ENCODE measurements around the gene EVC2.
"Not testable (repeated sequence)": the region's sequence is repeated elsewhere in the genome, so short reads cannot be mapped to it uniquely, and the experiment has no call there.

The EVC2 gene

DNA sequence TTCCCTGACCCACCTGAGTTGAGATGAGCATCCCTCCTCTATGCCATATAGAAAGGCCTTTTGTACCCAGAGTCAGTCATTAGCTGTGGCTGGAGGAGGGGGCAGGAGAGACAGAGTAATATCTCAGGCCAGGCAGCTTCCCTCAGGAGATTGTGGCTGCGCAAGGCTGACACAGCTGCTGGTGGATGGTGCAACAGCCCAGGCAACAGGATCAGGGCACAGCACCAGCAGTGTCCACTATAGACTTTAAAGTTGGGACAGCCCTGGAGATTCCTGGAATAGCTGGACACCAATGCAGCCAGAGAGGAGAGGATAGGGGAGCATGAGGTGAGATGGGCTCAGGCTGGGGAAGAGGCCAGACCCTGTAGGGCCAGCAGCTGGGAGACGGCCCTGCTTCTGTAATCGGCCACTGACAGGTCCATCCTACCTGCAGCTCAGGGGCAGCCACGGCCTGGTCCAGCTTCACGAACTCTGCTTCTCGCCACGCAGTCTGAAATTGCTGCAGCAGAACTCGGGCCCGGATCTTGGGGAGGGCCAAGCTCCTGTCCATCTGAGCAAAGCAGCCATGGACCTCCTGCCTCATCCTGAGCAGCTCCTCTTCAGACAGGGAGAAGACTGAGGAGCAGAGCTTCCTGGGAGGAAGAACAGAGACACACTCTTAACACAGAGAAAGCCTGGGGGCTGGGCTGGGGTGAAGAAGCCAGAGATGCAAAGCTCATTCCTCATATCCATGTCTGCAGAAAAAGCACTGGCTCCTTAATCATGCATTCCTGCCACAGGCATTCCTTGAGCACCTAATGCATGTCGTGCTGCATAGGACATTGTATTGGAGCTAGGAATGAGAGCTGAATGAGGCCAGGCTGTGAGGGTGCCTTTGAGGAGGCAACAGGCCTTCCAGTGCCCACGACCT lies 90.1 kb downstream of the EVC2 start:
- no peak for DNase-seq

GRCh38 chr4:5616331-5616950 lies 91.9 kb downstream of the EVC2 start:
- DNase-seq: no peak

- no peak for DNase-seq
Observed at GRCh38 chr4:5615496-5616075, 92.8 kb downstream of the EVC2 start.

DNA sequence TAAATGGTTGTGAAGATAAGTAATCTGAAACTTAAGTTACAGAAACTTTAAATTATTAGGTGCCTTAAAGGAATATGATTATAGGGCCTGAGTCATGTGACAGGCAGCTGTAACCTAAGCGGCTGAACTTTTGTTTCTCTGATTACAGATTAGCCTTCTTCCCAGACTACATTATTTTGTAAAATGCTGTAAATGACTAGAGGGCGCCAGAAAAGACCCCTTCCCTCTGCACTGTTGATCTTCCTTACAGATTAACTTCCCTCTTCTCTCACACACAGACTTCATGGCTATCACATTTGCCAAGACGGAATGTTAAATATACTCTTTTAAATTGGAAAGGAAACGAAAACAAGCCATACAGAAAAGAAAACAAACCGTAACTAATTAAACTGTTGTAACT lies 96.6 kb downstream of the EVC2 start:
- DNase-seq: no peak

DNA sequence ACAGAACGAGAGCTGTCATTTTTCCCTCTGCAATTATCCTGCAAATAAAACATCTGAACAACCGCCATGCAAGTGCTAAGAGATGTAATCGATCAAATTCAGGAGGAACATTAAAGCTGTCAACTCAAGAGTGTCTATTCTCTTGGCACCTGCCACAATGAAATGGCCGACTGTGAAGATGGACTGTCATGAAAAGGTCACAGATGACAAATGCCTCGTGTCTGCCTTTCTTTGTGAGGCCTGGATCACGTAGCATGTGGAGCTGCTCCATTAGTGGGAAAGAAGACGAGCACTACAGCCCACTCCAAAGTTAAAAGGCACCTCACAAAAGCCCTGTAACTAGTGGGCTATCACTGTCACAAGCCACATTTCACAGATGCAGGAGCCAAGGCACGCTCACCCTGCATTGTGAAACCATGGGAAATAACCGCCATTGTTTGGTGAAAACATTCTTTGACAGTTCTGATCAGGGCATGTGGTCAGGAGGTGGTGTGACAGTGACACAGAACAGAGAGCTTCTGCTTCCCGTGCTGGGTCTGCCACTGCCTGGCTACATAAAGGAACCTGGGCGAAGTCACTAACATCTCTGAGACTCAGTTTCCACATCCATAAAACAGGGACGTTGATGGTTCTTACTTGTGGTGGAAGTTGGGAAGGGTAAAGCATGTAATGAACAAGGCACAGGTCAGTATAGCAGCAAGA lies 98.9 kb downstream of the EVC2 start:
- no peak for DNase-seq

DNA sequence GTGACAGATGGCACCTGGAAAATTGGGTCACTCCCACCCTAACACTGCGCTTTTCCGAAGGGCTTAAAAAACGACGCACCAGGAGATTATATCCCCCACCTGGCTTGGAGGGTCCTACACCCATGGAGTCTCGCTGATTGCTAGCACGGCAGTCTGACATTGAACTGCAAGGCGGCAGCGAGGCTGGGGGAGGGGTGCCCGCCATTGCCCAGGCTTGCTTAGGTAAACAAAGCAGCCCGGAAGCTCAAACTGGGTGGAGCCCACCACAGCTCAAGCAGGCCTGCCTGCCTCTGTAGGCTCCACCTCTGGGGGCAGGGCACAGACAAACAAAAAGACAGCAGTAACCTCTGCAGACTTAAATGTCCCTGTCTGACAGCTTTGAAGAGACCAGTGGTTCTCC lies 114.5 kb downstream of the EVC2 start:
- DNase-seq: not testable (repeated sequence)

DNA sequence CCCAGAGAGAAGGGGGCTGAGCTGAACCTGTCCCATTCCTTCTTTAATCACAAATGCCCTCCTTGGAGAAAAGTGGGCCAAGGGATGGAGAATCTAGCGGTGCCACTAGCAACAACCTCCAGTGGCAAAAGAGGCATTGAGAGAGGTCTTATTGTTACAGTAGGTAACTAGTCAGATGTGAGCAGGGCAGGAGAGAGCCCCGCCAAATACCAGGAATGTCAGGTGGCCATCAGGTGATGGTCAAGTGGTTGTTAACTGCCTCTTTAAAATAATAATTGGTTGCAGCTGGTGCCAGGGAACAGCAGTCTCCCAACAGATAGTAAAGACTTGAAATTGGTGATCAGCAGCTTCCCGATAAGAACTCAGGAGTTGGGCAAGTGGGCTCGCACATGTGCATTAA lies 116.1 kb downstream of the EVC2 start:
- DNase-seq: no peak

DNA sequence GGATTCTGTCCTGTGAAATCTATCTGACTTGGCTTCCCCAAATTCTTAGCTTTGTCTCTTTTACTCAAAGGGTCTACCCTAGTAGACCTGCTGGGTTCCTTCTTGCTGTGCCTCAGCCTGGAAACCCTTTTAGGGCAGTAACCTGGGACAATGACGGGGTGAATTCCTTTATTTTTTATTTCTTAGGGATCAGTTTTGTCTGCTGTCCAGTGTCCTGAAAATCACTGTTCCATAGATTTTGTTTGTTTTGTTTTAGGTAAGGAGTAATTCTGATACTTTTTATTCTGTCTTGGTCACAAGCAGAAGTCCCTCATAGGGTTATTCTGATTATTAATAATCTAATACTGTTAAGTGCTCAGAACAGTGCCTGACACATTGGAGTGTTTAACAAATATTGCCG lies 118.9 kb downstream of the EVC2 start:
- no peak for DNase-seq

DNA sequence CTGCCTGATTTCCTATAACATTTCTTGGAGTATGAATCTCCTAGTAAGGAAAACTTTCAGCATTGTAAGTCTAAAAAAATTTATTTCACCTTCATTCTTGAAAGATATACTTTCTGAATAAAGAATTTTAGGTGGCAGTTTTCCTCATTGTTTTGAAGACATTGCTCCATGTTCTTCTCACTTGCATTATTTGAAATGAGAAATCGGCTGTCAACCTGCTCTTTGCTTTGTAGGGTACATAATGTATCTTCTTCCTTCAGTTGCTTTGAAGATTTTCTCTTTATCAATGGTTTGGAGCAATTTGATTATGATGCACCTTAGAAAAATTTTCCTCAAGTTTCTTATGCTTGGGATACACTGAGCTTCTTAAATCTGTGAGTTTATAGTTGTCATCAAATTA lies 120.3 kb downstream of the EVC2 start:
- DNase-seq: no peak

DNA sequence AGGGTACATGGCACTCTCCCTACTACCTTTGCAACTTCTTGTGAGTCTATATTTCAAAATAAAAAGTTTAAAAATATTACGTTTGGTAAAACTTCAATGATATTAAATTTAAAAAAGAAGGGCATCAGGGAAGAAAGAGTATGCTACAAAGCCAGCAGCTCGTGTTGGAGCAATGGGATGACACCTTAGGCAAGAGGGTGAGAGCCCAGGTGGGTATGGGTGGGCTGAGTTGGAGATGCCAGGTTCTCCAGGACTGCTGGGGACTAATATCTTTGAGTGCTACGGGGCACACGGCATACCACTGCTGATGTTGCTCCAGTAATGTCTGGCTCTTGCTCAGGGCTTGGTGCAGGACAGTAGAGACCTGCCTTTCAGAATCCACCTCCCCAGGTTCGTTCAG lies 132.4 kb downstream of the EVC2 start:
- DNase-seq: no peak

DNA sequence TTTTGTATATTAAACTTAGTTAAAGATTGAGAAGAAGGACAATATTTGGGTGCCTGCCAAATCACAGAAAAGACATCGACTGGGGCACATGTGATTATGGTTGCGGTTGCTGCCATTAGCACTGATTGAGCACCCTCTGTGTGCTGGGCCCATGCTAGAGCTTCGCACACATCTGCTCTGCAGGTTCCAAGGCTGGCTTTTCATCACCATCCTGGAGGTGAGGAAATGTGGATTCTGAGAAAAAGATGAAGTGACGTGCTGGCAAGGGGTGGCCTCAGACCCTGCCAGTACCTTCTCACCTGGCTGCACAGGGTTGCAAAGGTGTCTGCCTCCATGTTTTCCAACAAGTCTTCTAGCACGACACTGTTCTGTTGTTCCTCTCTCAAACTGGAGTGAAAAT lies 134.0 kb downstream of the EVC2 start:
- DNase-seq: no peak

DNA sequence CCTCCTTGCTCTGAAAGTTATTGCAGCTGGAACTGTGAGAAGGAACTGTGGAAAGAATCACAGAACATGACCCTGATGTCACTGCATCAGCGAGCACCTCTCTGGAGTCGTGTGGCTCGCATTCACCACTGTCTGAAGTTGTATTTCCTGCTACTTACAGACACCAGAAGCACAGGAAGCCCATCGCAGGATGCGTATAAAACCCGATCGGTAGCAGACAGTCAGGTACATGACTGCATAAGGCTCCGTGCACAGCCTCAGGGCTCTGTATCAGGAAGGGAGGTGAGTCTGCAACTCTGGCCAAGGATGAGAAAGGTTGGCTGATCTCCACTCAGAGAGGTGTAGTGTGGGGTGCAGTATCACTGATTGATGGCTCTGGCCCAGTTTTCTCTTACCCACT lies 134.4 kb downstream of the EVC2 start:
- no peak for DNase-seq

DNA sequence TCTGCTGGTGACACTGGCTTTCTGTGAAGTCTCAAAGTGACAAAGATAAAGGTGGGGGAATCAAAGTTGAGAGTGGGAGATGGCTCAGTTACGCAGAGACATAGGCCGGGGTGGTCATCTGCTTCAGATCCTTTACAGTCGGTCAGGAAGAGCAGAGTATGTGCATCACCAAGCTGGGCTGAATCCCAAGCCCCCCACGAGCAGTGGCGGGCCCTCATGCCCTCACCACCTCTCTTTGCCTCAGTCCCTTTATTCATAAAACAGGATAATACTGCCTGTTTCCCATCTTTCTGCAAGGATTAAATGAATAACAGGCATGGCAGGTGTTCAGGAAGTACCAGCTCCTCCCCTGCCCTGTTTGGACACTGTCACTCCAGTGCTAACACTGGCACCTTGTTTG lies 135.6 kb downstream of the EVC2 start:
- DNase-seq: no peak

DNA sequence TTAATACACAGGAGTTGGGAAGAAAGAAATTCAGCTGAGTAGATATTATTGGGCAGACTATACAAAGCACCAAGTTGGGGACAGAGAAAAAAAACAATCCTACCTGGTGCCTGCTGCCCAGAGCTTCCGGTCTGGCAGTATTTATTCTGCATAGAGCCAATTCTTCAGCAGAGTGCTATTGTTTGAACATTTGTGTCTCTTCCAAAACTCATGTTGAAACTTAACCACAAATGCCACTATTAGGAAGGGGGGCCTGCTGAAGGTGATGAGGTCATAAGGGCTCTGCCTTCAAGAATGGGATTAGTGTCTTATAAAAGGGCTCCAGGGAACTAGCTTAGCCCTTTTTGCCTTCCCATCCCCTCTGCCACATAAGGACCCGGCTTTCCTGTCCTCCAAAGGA lies 136.2 kb downstream of the EVC2 start:
- DNase-seq: no peak

- DNase-seq: no peak
Observed at GRCh38 chr4:5571646-5572045, 136.7 kb downstream of the EVC2 start.

- DNase-seq: no peak
Observed at GRCh38 chr4:5569451-5569850, 138.9 kb downstream of the EVC2 start.

DNA sequence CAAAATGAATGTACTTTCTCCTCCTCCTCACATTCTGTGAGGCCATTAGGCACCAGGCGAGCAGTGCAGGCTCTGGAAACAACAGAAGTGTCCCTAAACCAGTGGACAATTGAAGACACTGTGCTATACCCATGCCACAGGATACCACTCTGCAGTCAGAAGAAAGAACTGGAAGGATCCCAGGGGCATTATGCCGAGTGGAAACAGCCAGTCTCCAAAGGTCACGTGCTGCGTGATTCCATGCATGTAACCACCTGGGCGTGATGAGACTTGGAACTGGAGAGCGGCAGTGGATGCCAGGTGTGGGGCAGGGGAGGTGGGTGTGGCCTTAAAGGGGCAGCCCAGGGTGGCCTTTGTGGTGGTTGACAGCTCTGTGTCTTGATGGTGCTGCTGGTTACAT lies 139.4 kb downstream of the EVC2 start:
- DNase-seq: no peak

DNA sequence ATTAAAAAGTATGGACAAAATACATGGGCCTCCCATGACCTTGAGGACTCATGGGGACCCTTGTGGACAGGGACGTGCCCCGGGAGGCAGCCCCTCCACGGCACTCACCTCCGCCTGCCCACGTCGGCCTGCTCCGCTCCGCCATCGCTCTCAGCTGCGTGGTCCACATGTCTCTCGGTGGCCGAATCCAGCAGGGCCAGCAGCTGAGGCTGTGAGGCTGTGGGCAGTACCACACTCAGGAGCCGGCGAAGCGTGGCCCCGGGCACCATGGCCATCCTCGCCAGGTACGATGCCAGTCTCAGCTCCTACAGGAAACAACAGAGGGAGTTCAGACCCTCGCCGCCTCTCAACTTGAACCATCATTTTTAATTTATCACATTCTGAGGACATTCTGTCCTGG lies 140.0 kb downstream of the EVC2 start:
- DNase-seq: no peak

DNA sequence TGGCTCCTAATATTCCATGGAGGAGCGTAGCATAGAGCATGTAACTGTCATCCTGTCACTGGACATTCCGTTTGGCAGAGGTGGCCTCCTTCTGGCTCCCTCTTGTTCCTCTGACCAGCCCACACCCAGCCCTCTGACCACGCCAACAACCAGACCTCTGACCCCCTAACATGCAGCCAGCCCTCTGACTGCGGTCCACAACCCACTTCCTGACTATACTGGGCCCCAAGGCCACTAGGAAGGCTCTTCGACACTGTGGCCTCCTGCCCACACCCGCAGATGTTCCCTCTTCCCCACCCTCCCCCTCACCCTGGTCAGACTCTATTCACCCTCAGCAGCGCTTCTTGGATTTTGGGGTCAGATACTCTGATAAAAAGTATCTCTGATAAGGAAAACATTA lies 141.4 kb downstream of the EVC2 start:
- no peak for DNase-seq

DNA sequence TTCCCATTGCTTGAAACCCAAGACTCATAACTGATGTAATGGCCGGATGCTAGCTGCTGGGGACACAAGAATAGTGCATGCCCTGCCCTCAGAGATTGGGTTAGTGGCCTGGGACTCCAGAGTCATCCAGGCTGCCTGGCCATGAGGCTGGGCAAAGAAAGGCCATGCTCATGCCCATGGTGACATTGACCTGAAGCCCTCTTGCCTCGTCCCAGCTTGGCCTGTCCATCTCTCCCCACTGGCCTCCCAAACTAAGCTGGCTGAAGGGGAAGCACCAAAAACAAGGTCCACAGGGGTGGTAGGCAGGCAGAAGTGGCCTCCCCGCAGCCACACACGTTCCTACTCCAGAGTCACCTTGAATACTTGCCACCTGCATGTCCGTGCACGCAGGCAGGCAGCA lies 141.8 kb downstream of the EVC2 start:
- no peak for DNase-seq

GRCh38 chr4:5563856-5564255 lies 144.5 kb downstream of the EVC2 start:
- DNase-seq: no peak

GRCh38 chr4:5562476-5562875 lies 145.9 kb downstream of the EVC2 start:
- no peak for DNase-seq

DNA sequence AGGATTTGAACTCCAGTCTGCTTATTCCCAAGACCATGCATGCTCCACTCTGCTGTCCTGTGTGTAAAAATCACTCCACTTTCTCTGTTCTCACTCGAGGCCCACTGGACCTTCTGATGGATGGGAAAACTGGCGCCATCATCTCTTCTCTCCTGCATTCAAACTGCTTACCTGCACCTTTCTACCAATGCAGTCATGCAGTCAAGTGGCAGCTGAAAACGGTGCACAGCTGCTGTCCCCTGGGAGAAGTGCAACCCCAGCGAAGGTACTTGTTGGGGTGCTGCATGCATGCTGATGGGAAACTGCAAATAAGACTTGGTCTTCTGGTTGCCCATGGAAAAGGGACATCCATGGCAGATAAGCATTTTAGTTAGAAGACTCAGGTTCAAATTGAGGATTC lies 147.1 kb downstream of the EVC2 start:
- no peak for DNase-seq

GRCh38 chr4:5558502-5558901 lies 149.9 kb downstream of the EVC2 start:
- DNase-seq: no peak
